Right cardiac atrium (tissue), 5 donors: ENCODE results near the gene KRTAP9-8. TPM values are rescaled to one million over a fixed set of nuclear protein-coding genes. Genes with fewer than 3 reads are reported as not detected.
"Not testable (repeated sequence)": the region's sequence is repeated elsewhere in the genome, so short reads cannot be mapped to it uniquely, and the experiment has no call there.

Source experiments
- ATAC-seq, 2 donors: fragments of 200-7000 bp; cut with Tn5 transposase; one replicate each; pipeline versions ENCODE4 v1.8.0 to v1.9.1; 2020; ENCODE audit warnings: moderate library complexity in 2 of 2, mild to moderate bottlenecking in 1 of 2
- DNase-seq, 3 donors: peaks; one replicate each; pipeline ENCODE4 v3.0.0-alpha.2; 2020
- H3K27ac ChIP-seq: one replicate; pipeline ENCODE4 v1.5.1; 2013; ENCODE audit warnings: mild to moderate bottlenecking, low read length, control low read depth, moderate library complexity
- H3K27me3 ChIP-seq: one replicate; pipeline ENCODE4 v1.6.1; 2013; ENCODE audit not compliant: control insufficient read depth, insufficient read depth
- H3K4me1 ChIP-seq: one replicate; pipeline ENCODE4 v1.6.1; 2013; ENCODE audit warnings: low read length; ENCODE audit not compliant: control insufficient read depth, insufficient read depth
- H3K4me3 ChIP-seq: one replicate; pipeline ENCODE4 v1.5.1; 2013; ENCODE audit warnings: low read length, control low read depth
- H3K9me3 ChIP-seq: one replicate; pipeline ENCODE4 v1.6.1; 2013; ENCODE audit warnings: low read length; ENCODE audit not compliant: control insufficient read depth
- WGBS: extraction: QIAGEN DNeasy Blood & Tissue Kit; methylation state at CpG from one replicate; pipeline ENCODE4 v1.1.7; 2013; 5-methylcytosine and 5-hydroxymethylcytosine counted together
- intact Hi-C, 4 donors: fragments of 100-400 bp; cut with DNase I; formaldehyde crosslinking; loops; one replicate each; pipeline versions ENCODE4 v1.11.0 to v1.14.0; 2022 to 2023
- polyA plus RNA-seq: library from polyadenylated mRNA; stranded (reverse); fragments of 200-250 nt; gene quantifications from one replicate; pipeline ENCODE4 v1.2.3, GENCODE V29; 2013
- total RNA-seq, 4 donors: library from RNA; stranded (reverse); fragmentation: NEBNext Ultra II Directional; extraction: Animal tissue kit (Norgen Biotek cat#: 25700); gene quantifications; one replicate each; pipeline ENCODE4 v1.2.1, GENCODE V29; 2021
- donor health status: healthy with polysubstance abuse.
- donor health status: DM: no; HTN: yes; CAD: no.
- donor health status: DM: no; HTN: no; CAD: no.
- donor health status: DM: no; HTN: yes; CAD: no; lungs with severe emphysema.
- donor health status: DM: yes; HTN: yes; CAD: no.

KRTAP9-8 gene
- total and polyA plus RNA-seq, 5 donors: not detected

DNA sequence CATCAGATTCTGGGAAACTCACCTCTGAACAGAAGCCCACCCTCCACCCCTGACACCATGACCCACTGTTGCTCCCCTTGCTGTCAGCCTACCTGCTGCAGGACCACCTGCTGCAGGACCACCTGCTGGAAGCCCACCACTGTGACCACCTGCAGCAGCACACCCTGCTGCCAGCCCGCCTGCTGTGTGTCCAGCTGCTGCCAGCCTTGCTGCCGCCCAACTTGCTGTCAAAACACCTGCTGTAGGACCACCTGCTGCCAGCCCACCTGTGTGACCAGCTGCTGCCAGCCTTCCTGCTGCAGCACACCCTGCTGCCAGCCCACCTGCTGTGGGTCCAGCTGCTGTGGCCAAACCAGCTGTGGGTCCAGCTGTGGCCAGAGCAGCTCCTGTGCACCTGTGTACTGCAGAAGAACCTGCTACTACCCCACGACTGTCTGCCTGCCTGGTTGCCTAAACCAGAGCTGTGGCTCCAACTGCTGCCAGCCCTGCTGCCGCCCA lies 11.2 kb upstream of the KRTAP9-8 start, which contains the start of gene KRTAP9-2:
Gene KRTAP9-2 (plus strand): TSS at position 51 of the 498 bp plus-strand sequence. CDS start 7 bp downstream, at position 58.
- H3K27me3 ChIP-seq, DNase-seq, H3K9me3 ChIP-seq, H3K4me3 ChIP-seq, ATAC-seq, intact Hi-C loops, H3K4me1 ChIP-seq, H3K27ac ChIP-seq: not testable (repeated sequence)
- 49% methylated on average over 3 of the region's 4 CpGs for WGBS

DNA sequence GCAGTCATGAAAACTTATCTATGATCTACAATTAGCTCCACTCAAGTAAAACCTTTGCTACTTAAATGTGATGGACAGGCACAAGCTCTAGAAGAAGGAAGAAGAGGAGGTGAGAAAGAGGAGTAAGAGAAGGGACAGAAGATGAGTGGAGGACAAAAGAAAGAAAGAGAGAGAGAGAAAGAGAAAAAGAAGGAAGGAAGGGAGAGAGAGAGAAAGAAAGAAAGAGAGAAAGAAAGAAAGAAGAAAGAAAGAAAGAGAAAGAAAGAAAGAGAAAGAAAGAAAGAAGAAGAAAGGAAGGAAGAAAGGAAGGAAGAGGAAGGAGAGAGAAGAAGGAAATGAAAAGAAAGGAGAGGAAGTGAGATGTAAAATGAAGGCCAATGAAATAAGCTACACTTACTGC lies 7.7 kb upstream of the KRTAP9-8 start:
- ATAC-seq: no peak
- Histone ChIP-seq H3K27ac (no peak overlapping the region), H3K4me1 (no peaks in the 10 kb centered on the region), H3K27me3 (no peaks in the 10 kb centered on the region), H3K4me3 (no peak overlapping the region), H3K9me3 (no peaks in the 10 kb centered on the region)
- DNase-seq: no peak
- intact Hi-C loops: no loop called here

DNA sequence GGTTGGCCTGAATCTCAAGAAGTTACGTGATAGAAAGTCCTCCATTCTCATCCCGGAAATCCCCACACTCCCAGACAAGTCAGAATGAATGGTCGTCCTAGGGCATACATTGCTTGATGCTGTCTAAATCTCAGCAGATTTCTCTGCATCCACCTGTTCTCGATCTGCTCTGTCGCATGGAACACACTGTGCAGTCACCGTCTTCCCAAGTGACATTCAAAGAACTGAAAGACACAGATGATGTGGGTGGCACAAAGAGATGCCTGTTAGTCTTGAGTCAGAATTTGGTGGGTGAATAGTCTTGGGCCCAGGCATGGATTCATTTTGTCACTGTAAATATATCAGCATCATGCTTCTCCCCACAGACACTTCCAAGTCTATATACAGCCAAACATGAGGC lies 6.1 kb upstream of the KRTAP9-8 start:
- 85% methylated on average over 6 of the region's 6 CpGs for WGBS
- no peaks in the 10 kb centered on the region for H3K4me1 ChIP-seq
- H3K27me3 ChIP-seq: no peaks in the 10 kb centered on the region
- no peak for ATAC-seq
- DNase-seq: no peak
- H3K9me3 ChIP-seq: no peaks in the 10 kb centered on the region
- H3K4me3 ChIP-seq: no peak overlapping the region
- intact Hi-C loops: no loop called here
- no peak overlapping the region for H3K27ac ChIP-seq

DNA sequence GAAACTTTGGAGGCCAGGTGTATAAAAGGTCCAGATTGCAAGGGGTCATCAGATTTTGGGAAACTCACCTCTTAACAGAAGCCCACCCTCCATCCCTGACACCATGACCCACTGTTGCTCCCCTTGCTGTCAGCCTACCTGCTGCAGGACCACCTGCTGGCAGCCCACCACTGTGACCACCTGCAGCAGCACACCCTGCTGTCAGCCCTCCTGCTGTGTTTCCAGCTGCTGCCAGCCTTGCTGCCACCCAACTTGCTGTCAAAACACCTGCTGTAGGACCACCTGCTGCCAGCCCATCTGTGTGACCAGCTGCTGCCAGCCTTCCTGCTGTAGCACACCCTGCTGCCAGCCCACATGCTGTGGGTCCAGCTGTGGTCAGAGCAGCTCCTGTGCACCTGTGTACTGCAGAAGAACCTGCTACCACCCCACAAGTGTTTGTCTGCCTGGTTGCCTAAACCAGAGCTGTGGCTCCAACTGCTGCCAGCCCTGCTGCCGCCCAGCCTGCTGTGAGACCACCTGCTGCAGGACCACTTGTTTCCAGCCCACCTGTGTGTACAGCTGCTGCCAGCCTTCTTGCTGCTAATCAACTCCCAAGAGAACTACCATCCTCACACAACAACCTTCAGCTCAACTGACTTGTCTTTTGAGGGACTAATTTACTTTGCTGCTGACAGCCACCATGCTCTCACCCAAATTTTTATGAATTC lies 5.2 kb upstream of the KRTAP9-8 start, which contains the start of gene KRTAP9-3:
Gene KRTAP9-3 (plus strand): TSS at position 51 of the 707 bp plus-strand sequence. CDS start 53 bp downstream, at position 104.
- H3K9me3 ChIP-seq, H3K27me3 ChIP-seq, intact Hi-C loops, H3K4me3 ChIP-seq, H3K4me1 ChIP-seq, ATAC-seq, H3K27ac ChIP-seq, DNase-seq: not testable (repeated sequence)
- WGBS: 68% methylated on average over 1 of the region's 1 CpG

DNA sequence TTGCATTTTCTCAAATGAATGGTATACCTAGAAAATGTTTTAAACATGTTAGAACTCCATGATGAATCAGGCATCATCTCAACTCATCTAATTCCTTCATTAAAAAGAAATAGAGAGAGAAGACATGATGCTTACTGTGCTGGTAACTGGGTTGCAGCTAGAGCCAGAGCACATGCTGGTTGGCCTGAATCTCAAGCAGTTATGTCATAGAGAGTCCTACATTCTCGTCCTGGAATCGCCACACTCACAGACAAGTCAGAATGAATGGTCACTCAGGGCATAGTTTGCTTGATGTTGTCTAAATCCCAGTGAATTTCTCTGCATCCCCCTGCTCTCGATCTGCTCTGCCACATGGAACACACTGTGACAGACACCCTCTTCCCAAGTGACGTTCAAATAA lies 683 bp upstream of the KRTAP9-8 start:
- H3K27me3 ChIP-seq, H3K27ac ChIP-seq, ATAC-seq, H3K9me3 ChIP-seq, intact Hi-C loops, H3K4me3 ChIP-seq, H3K4me1 ChIP-seq, DNase-seq: not testable (repeated sequence)
- WGBS: 64% methylated on average over 4 of the region's 4 CpGs

DNA sequence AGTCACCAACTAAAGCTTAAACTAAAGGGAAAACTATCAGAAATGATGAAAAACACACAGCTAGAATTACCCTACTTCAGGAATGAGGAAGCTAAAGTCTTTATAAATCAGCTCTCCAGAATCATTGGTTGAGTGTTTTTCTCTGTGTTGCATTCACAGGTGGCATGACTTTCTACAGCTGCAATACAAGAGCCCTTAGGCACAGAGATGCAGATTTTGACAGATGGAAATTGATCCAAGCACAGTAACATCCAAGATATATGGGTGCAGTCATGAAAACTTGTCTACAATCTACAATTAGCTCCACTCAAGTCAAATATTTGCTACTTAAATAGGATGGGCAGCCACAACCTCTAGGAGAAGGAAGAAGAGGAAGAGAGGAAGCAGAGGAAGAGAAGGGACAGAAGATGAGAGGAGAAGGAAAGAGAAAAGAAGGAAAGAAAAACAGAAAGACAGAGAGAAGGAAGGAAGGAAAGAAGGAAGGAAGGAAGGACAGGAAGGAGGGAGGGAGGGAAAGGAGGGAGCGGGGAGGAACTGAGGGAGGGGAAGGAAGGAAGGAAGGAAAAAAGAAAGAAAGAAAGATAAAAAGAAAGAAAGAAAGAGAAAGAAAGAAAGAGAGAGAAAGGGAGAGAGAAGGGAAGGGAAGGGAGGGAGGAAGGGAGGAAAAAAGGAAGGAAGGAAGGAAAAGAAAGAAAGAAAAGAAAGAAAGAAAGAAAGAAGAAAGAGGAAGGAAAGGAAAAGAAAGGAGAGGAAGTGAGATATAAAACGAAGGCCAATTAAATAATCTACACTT lies 9.4 kb downstream of the KRTAP9-8 start:
- H3K9me3 ChIP-seq, ATAC-seq, H3K4me1 ChIP-seq, H3K27ac ChIP-seq, DNase-seq, intact Hi-C loops, H3K4me3 ChIP-seq, H3K27me3 ChIP-seq: not testable (repeated sequence)
- WGBS: 45% methylated on average over 2 of the region's 2 CpGs

DNA sequence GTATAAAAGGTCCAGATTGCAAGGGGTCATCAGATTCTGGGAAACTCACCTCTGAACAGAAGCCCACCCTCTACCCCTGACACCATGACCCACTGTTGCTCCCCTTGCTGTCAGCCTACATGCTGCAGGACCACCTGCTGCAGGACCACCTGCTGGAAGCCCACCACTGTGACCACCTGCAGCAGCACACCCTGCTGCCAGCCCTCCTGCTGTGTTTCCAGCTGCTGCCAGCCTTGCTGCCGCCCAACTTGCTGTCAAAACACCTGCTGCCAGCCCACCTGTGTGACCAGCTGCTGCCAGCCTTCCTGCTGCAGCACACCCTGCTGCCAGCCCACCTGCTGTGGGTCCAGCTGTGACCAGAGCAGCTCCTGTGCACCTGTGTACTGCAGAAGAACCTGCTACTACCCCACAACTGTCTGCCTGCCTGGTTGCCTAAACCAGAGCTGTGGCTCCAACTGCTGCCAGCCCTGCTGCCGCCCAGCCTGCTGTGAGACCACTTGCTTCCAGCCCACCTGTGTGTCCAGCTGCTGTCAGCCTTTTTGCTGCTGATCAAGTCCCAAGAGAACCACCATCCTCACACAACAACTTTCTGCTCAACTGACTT lies 11.9 kb downstream of the KRTAP9-8 start, which contains the start of gene KRTAP9-4:
Gene KRTAP9-4 (plus strand): TSS at position 51 of the 604 bp plus-strand sequence. CDS start 34 bp downstream, at position 85.
- ATAC-seq, H3K4me3 ChIP-seq, H3K4me1 ChIP-seq, H3K27me3 ChIP-seq, H3K27ac ChIP-seq, intact Hi-C loops, H3K9me3 ChIP-seq, DNase-seq: not testable (repeated sequence)
- WGBS: 48% methylated on average over 2 of the region's 2 CpGs

DNA sequence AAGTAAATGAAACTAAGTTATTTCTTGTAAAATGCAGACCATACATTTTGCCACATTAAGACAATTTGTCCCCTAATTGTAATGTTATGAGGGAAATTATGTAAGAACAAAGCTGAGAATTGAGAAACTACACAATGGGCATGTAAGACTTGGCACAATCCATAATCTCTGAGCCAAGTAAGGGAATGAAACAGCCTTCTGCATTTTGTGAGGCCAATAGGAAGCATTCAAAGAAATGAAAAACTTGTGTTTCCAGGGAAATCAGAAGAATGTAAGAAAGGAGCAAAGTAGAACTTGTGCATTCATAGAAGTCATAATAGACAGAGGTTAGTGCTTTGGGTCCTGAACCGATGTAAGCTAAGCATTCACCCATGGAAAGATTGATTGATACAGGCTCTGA lies 13.5 kb downstream of the KRTAP9-8 start:
- Histone ChIP-seq H3K27ac (no peak overlapping the region), H3K27me3 (no peaks in the 10 kb centered on the region)

DNA sequence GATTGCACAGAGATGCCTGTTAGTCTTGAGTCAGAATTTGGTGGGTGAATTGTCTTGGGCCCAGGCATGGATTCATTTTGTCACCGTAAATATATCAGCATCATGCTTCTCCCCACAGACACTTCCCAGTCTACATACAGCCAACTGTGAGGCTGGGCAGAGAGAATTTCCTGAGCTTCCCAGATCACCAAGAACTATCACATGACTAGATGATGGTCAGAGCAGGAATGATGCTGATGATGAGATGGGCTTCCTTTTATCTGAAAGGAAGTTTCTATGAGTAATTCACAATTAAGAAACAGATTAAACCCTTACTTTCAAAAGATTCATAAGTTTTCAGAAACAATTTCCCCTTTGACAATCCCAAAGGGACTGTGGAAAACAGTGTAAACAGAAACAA lies 17.1 kb downstream of the KRTAP9-8 start:
- no peaks in the 10 kb centered on the region for H3K9me3 ChIP-seq
- no peak overlapping the region for H3K27ac ChIP-seq
- DNase-seq (no peak), ATAC-seq (no peak)
- no peaks in the 10 kb centered on the region for H3K27me3 ChIP-seq
- H3K4me3 ChIP-seq: no peak overlapping the region
- intact Hi-C loops: no loop called here
- no peaks in the 10 kb centered on the region for H3K4me1 ChIP-seq
- WGBS: 0% methylated on average over 1 of the region's 1 CpG

More for the DNA sequence above, 13.5 kb downstream of the KRTAP9-8 start:
- 91% methylated on average over 1 of the region's 1 CpG for WGBS
- Histone ChIP-seq H3K9me3 (no peaks in the 10 kb centered on the region), H3K4me3 (no peak overlapping the region), H3K4me1 (no peaks in the 10 kb centered on the region)
- intact Hi-C loops: no loop called here
- no peak for DNase-seq
- no peak for ATAC-seq

DNA sequence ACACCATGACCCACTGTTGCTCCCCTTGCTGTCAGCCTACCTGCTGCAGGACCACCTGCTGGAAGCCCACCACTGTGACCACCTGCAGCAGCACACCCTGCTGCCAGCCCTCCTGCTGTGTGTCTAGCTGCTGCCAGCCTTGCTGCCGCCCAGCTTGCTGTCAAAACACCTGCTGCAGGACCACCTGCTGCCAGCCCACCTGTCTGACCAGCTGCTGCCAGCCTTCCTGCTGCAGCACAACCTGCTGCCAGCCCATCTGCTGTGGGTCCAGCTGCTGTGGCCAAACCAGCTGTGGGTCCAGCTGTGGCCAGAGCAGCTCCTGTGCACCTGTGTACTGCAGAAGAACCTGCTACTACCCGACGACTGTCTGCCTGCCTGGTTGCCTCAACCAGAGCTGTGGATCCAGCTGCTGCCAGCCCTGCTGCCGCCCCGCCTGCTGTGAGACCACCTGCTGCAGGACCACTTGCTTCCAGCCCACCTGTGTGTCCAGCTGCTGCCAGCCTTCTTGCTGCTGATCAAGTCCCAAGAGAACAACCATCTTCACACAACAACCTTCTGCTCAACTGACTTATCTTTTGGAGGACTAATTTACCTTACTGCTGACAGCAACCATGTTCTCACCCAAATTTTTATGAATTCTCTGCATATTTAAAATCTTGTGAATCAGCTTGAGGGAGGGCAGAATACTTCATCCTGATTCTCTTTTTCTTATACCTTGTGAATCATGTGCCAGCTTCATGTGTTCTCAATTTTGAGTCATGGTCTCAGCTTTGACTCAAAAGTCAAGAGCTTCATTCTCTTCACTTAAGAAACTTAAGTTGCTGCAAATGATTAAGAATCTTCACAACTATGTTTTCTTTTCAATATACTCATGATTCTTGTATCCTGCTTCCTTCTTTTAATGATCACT lies 17.8 kb downstream of the KRTAP9-8 start, which contains the start of gene KRTAP9-9:
Gene KRTAP9-9 (plus strand): TSS at position 4 of the 910 bp plus-strand sequence.
- intact Hi-C loops, H3K9me3 ChIP-seq, H3K4me3 ChIP-seq, DNase-seq, H3K27ac ChIP-seq, H3K27me3 ChIP-seq, H3K4me1 ChIP-seq, ATAC-seq: not testable (repeated sequence)
- WGBS: 64% methylated on average over 5 of the region's 5 CpGs
